Measurements from ENCODE around the gene ATR.

The ATR gene

DNA sequence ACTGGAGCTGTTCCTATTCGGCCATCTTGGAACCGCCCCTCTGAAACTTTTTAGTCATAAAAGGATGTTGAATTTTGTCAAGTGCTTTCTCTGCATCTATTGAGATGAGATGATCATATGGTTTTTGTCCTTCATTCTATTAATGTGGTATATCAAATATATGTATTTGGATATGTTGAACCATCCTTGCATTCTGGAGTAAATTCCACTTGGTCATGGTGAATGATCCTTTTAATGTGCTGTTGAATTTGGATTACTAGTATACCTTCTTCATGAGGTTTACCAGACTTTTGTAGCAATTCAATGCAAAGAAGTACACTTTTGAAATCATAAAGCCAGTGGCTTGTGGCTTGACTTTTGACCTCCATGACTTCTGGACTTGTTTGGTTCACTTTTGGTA is 97.3 kb downstream of the ATR start:
- no peak overlapping the region for H3K4me3 ChIP-seq (replicated peaks; ENCODE audit: insufficient read depth, low read length)
- H3K27me3 ChIP-seq (ENCODE audit: insufficient read depth, poor library complexity, severe bottlenecking) = no peaks in the 10 kb centered on the region
- no peak for TF ChIP-seq SPI1 (IDR thresholded peaks at IDR 0.05; ENCODE audit: borderline replicate concordance, low read depth)
- no peak for TF ChIP-seq POLR2AphosphoS5 (IDR thresholded peaks at IDR 0.05; ENCODE audit: low read depth)
- TF ChIP-seq, protein P1, sequence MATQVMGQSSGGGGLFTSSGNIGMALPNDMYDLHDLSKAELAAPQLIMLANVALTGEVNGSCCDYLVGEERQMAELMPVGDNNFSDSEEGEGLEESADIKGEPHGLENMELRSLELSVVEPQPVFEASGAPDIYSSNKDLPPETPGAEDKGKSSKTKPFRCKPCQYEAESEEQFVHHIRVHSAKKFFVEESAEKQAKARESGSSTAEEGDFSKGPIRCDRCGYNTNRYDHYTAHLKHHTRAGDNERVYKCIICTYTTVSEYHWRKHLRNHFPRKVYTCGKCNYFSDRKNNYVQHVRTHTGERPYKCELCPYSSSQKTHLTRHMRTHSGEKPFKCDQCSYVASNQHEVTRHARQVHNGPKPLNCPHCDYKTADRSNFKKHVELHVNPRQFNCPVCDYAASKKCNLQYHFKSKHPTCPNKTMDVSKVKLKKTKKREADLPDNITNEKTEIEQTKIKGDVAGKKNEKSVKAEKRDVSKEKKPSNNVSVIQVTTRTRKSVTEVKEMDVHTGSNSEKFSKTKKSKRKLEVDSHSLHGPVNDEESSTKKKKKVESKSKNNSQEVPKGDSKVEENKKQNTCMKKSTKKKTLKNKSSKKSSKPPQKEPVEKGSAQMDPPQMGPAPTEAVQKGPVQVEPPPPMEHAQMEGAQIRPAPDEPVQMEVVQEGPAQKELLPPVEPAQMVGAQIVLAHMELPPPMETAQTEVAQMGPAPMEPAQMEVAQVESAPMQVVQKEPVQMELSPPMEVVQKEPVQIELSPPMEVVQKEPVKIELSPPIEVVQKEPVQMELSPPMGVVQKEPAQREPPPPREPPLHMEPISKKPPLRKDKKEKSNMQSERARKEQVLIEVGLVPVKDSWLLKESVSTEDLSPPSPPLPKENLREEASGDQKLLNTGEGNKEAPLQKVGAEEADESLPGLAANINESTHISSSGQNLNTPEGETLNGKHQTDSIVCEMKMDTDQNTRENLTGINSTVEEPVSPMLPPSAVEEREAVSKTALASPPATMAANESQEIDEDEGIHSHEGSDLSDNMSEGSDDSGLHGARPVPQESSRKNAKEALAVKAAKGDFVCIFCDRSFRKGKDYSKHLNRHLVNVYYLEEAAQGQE (IDR thresholded peaks at IDR 0.05; ENCODE audit: insufficient replicate concordance, low read depth) = no peak
- no peak for TF ChIP-seq GABPA (IDR thresholded peaks at IDR 0.05; ENCODE audit: low read depth)
- TF ChIP-seq, protein P2, sequence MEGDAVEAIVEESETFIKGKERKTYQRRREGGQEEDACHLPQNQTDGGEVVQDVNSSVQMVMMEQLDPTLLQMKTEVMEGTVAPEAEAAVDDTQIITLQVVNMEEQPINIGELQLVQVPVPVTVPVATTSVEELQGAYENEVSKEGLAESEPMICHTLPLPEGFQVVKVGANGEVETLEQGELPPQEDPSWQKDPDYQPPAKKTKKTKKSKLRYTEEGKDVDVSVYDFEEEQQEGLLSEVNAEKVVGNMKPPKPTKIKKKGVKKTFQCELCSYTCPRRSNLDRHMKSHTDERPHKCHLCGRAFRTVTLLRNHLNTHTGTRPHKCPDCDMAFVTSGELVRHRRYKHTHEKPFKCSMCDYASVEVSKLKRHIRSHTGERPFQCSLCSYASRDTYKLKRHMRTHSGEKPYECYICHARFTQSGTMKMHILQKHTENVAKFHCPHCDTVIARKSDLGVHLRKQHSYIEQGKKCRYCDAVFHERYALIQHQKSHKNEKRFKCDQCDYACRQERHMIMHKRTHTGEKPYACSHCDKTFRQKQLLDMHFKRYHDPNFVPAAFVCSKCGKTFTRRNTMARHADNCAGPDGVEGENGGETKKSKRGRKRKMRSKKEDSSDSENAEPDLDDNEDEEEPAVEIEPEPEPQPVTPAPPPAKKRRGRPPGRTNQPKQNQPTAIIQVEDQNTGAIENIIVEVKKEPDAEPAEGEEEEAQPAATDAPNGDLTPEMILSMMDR (IDR thresholded peaks at IDR 0.05; ENCODE audit: insufficient read depth, low read length) = no peak
- H3K27ac ChIP-seq (replicated peaks) = no peak overlapping the region
- DNase-seq (ENCODE audit: low read depth in 1 of 2, low spot score in 1 of 2) = no peak

DNA sequence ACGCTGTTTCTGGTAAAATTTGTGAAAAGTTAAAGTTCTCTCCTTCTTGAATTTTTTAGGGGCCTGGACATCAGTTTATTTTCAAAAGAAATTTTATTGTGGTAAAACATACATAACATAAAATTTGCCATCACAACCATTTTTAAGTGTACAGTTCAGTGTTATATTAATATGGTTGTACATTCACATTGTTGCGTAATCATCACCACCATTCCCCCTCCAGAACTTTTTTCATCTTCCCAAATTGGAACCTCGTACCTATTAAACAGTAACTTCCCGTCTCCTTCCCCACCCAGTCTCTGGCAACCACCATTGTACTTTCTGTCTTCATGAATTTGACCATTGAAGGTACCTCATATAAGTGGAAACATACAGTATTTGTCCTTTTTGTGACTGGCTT is 107.7 kb downstream of the ATR start:
- DNase-seq (ENCODE audit: low read depth in 1 of 2, low spot score in 1 of 2) = no peak
- Histone ChIP-seq H3K4me3 (replicated peaks; ENCODE audit: insufficient read depth, low read length) (no peak overlapping the region), H3K27ac (replicated peaks) (no peak overlapping the region), H3K27me3 (ENCODE audit: insufficient read depth, poor library complexity, severe bottlenecking) (no peaks in the 10 kb centered on the region)
- TF ChIP-seq, protein P2 (IDR thresholded peaks at IDR 0.05; ENCODE audit: insufficient read depth, low read length) = no peak
- TF ChIP-seq, protein P1 (IDR thresholded peaks at IDR 0.05; ENCODE audit: insufficient replicate concordance, low read depth) = no peak
- TF ChIP-seq SPI1 (IDR thresholded peaks at IDR 0.05; ENCODE audit: borderline replicate concordance, low read depth) (no peak), GABPA (IDR thresholded peaks at IDR 0.05; ENCODE audit: low read depth) (no peak), POLR2AphosphoS5 (IDR thresholded peaks at IDR 0.05; ENCODE audit: low read depth) (no peak)

DNA sequence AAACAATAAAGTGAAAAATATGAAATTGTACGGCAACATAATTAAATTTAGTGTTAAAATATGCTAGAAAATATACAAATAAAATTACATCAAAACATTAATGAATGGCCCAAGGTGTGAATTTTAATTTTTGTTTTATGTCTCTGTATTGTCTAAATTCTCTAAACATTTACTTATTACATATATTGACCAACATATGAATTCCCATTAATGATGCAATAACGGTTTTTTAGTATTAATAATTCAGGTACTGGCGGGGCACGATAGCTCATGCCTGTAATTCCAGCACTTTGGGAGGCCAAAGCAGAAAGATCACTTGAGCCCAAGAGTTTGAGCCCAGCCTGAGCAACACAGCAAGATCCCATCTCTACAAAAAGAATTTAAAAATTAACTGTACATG is 110.1 kb downstream of the ATR start:
- H3K27ac ChIP-seq (replicated peaks) = no peak overlapping the region
- TF ChIP-seq GABPA (IDR thresholded peaks at IDR 0.05; ENCODE audit: low read depth) (no peak), POLR2AphosphoS5 (IDR thresholded peaks at IDR 0.05; ENCODE audit: low read depth) (no peak), SPI1 (IDR thresholded peaks at IDR 0.05; ENCODE audit: borderline replicate concordance, low read depth) (no peak)
- TF ChIP-seq, protein P2 (IDR thresholded peaks at IDR 0.05; ENCODE audit: insufficient read depth, low read length) = no peak
- TF ChIP-seq, protein P1 (IDR thresholded peaks at IDR 0.05; ENCODE audit: insufficient replicate concordance, low read depth) = no peak
- no peak for DNase-seq (ENCODE audit: low read depth in 1 of 2, low spot score in 1 of 2)
- no peaks in the 10 kb centered on the region for H3K27me3 ChIP-seq (ENCODE audit: insufficient read depth, poor library complexity, severe bottlenecking)
- H3K4me3 ChIP-seq (replicated peaks; ENCODE audit: insufficient read depth, low read length) = no peak overlapping the region

Data from HL-60 (cell line).